GM11168 (cell line): ENCODE measurements around the gene PGC.

Experiments used
- in situ Hi-C: fragments of 300-500 bp; cut with MboI; formaldehyde crosslinking; loops from one replicate; pipeline ENCODE4 v1.12.0; 2022; ENCODE audit warnings: low sequenced_read_pairs; ENCODE audit not compliant: unreplicated experiment

The PGC gene

GRCh38 chr6:41732591-41733359, 14.4 kb downstream of the PGC start:
- in situ Hi-C loops = no loop called here

- in situ Hi-C loops = no loop called here
Observed at GRCh38 chr6:41732149-41732548, 15.0 kb downstream of the PGC start.

GRCh38 chr6:41731561-41732086, 15.6 kb downstream of the PGC start:
- in situ Hi-C loops = no loop called here

GRCh38 chr6:41730531-41731436, 16.4 kb downstream of the PGC start:
- in situ Hi-C loops = no loop called here

GRCh38 chr6:41729624-41730023, 17.6 kb downstream of the PGC start:
- in situ Hi-C loops = no loop called here

GRCh38 chr6:41728954-41729353, 18.2 kb downstream of the PGC start:
- in situ Hi-C loops = no loop called here

- in situ Hi-C loops = no loop called here
Observed at GRCh38 chr6:41728073-41728936, 18.9 kb downstream of the PGC start.

GRCh38 chr6:41727705-41728072, 19.5 kb downstream of the PGC start:
- in situ Hi-C loops = no loop called here

GRCh38 chr6:41726876-41727275, 20.3 kb downstream of the PGC start:
- in situ Hi-C loops = no loop called here

GRCh38 chr6:41724586-41725501, 22.4 kb downstream of the PGC start:
- in situ Hi-C loops = no loop called here

GRCh38 chr6:41724228-41724580, 23.0 kb downstream of the PGC start:
- in situ Hi-C loops = no loop called here

GRCh38 chr6:41723530-41724227, 23.5 kb downstream of the PGC start:
- in situ Hi-C loops = no loop called here

- in situ Hi-C loops = no loop called here
Observed at GRCh38 chr6:41722969-41723529, 24.1 kb downstream of the PGC start.

GRCh38 chr6:41721414-41721813, 25.8 kb downstream of the PGC start:
- in situ Hi-C loops = no loop called here

- in situ Hi-C loops = no loop called here
Observed at GRCh38 chr6:41720783-41721182, 26.4 kb downstream of the PGC start.

GRCh38 chr6:41720262-41720620, 27.0 kb downstream of the PGC start:
- in situ Hi-C loops = no loop called here

GRCh38 chr6:41719436-41720261, 27.5 kb downstream of the PGC start:
- in situ Hi-C loops = no loop called here

GRCh38 chr6:41718828-41719227, 28.4 kb downstream of the PGC start:
- in situ Hi-C loops = no loop called here
